CD4-positive, CD25-positive, alpha-beta regulatory T cell (primary cell): ENCODE results near the gene PIEZO2. TPM values are rescaled to one million over a fixed set of nuclear protein-coding genes. Genes with fewer than 3 reads are reported as not detected.
"Not testable (repeated sequence)": the region's sequence is repeated elsewhere in the genome, so short reads cannot be mapped to it uniquely, and the experiment has no call there.

ENCODE experiments used
- ATAC-seq, 2 donors: fragments of 150-1000 bp; cut with Tn5 transposase; one replicate each; pipeline ENCODE4 v1.10.0; 2021; ENCODE audit warnings: low read depth in 2 of 2, moderate number of reproducible peaks in 2 of 2, moderate library complexity in 1 of 2
- DNase-seq, 3 donors: peaks; one replicate each; pipeline versions ENCODE4 v3.0.0 to v3.0.0-alpha.2; 2012 to 2022; ENCODE audit warnings: mixed read lengths in 1 of 3
- H3K27ac ChIP-seq: one replicate; pipeline ENCODE4 v1.7.0; 2013; ENCODE audit warnings: mild to moderate bottlenecking, low read length; ENCODE audit not compliant: insufficient read depth, poor library complexity, severe bottlenecking
- H3K27me3 ChIP-seq: one replicate; pipeline ENCODE4 v1.7.0; 2013; ENCODE audit warnings: low read length; ENCODE audit not compliant: control insufficient read depth, insufficient read depth
- H3K36me3 ChIP-seq: one replicate; pipeline ENCODE4 v1.7.0; 2013; ENCODE audit warnings: mild to moderate bottlenecking, low read length, moderate library complexity; ENCODE audit not compliant: control insufficient read depth, insufficient read depth
- H3K4me1 ChIP-seq: 2 replicates; pipeline ENCODE4 v1.7.0; 2013; ENCODE audit warnings: mild to moderate bottlenecking, low read length; ENCODE audit not compliant: insufficient read depth, control insufficient read depth, poor library complexity, severe bottlenecking
- H3K4me3 ChIP-seq: one replicate; pipeline ENCODE4 v1.7.0; 2013; ENCODE audit warnings: low read depth, mild to moderate bottlenecking, low read length, moderate library complexity
- H3K9me3 ChIP-seq, 2 experiments: 1 replicate in 1 of 2; 2 replicates in 1 of 2; pipeline ENCODE4 v1.7.0; 2013; ENCODE audit warnings: low read length in 2 of 2, mild to moderate bottlenecking in 1 of 2, moderate library complexity in 1 of 2; ENCODE audit not compliant: control insufficient read depth in 2 of 2
- H3K27ac Mint-ChIP-seq, 3 donors: one replicate each; pipeline ENCODE4 v1.8.0; 2020 to 2022; ENCODE audit warnings: mild to moderate bottlenecking in 3 of 3, mixed read lengths in 3 of 3, moderate library complexity in 2 of 3
- H3K27me3 Mint-ChIP-seq: one replicate; pipeline ENCODE4 v1.8.0; 2022; ENCODE audit warnings: mild to moderate bottlenecking, mixed read lengths
- H3K36me3 Mint-ChIP-seq: one replicate; pipeline ENCODE4 v1.8.0; 2020; ENCODE audit warnings: mixed read lengths
- H3K4me1 Mint-ChIP-seq, 4 donors: one replicate each; pipeline ENCODE4 v1.8.0; 2020 to 2022; ENCODE audit warnings: mixed read lengths in 4 of 4, mild to moderate bottlenecking in 1 of 4
- H3K4me3 Mint-ChIP-seq, 4 donors: one replicate each; pipeline ENCODE4 v1.8.0; 2020 to 2022; ENCODE audit warnings: mild to moderate bottlenecking in 4 of 4, mixed read lengths in 4 of 4, moderate library complexity in 3 of 4
- H3K9me3 Mint-ChIP-seq, 7 donors: one replicate each; pipeline ENCODE4 v1.8.0; 2020 to 2022; ENCODE audit warnings: mixed read lengths in 7 of 7, mild to moderate bottlenecking in 3 of 7, moderate library complexity in 2 of 7
- polyA plus RNA-seq, 4 donors: library from polyadenylated mRNA; unstranded; fragments of 300-500 nt; fragmentation: Illumina TruSeq; gene quantifications; one replicate each; pipeline ENCODE4 v1.2.3, GENCODE V29; 2021
- total RNA-seq: library from RNA; stranded (reverse); gene quantifications from one replicate; pipeline ENCODE4 v1.2.3, GENCODE V29; 2022

The PIEZO2 gene
- total and polyA plus RNA-seq, 5 donors from 2014 or later, result not detected

DNA sequence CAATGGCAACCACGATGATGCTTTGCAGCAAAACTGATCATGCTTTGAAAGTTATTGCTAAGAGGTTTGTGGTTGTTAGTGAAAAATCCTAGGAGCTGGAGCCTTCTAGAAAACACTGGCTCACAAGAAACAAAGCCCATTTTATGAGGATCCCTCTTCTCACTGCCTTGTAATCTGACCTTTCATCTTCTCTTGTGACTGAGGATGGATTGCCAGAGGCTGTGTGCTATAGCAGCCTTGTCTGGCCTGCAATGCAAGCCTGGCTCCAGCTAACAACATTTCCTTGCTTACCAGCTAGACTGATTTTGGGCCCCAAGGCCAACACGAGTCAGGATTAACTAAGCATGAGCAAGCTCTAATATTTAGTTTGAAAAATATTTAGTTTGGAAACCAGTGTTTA, 13.1 kb downstream of the PIEZO2 start:
- Histone ChIP-seq H3K4me1 (no peaks in the 10 kb centered on the region), H3K4me3 (no peak overlapping the region), H3K9me3 (no peaks in the 10 kb centered on the region), H3K27me3 (no peaks in the 10 kb centered on the region), H3K27ac (no peak overlapping the region), H3K36me3 (no peaks in the 10 kb centered on the region)
- H3K27ac Mint-ChIP-seq, result no peak overlapping the region
- no peaks in the 10 kb centered on the region for H3K4me1 Mint-ChIP-seq
- H3K9me3 Mint-ChIP-seq, result peaks cover 0 to 3% (median 0%) of the 10 kb centered on the region in 7 donors
- H3K36me3 Mint-ChIP-seq, result no peaks in the 10 kb centered on the region
- peaks cover 4% of the 10 kb centered on the region for H3K27me3 Mint-ChIP-seq
- H3K4me3 Mint-ChIP-seq, result no peak overlapping the region
- DNase-seq (no peak), ATAC-seq (no peak)

DNA sequence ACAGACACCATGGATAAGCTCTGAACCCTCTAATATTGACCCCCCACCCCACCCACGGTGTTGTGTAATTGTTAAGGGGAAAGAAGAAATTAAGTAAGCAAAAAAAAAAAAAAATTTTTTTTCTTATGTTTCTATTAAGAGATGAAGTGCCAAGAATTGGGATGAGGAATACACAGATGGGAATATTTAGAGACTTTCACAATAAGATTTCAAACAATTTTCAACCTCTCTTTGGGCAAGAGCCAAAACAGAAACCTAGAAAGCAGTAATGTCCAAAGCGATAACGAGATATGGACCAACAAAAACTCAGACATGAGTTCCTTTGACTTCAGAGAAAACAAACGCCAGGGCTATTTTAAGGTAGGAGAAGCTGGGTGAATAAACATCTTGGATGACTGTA, 14.4 kb downstream of the PIEZO2 start:
- no peak for ATAC-seq
- peaks cover 0 to 3% (median 0%) of the 10 kb centered on the region in 7 donors for H3K9me3 Mint-ChIP-seq

GRCh38 chr18:11129059-11129458, 20.3 kb downstream of the PIEZO2 start:
- not testable (repeated sequence) for H3K27ac Mint-ChIP-seq, H3K27ac ChIP-seq, H3K4me1 ChIP-seq, H3K9me3 ChIP-seq, H3K4me3 ChIP-seq, H3K4me1 Mint-ChIP-seq, H3K4me3 Mint-ChIP-seq, ATAC-seq, H3K36me3 Mint-ChIP-seq, DNase-seq, H3K27me3 Mint-ChIP-seq, H3K36me3 ChIP-seq, H3K27me3 ChIP-seq
- H3K9me3 Mint-ChIP-seq, result peaks cover 0 to 16% (median 4%) of the 10 kb centered on the region in 7 donors

More for the DNA sequence above, 14.4 kb downstream of the PIEZO2 start:
- H3K36me3 Mint-ChIP-seq, result no peaks in the 10 kb centered on the region
- no peaks in the 10 kb centered on the region for H3K4me1 Mint-ChIP-seq
- H3K27me3 Mint-ChIP-seq, result peaks cover 4% of the 10 kb centered on the region
- Histone ChIP-seq H3K36me3 (no peaks in the 10 kb centered on the region), H3K27ac (no peak overlapping the region), H3K27me3 (no peaks in the 10 kb centered on the region), H3K4me3 (no peak overlapping the region), H3K9me3 (no peaks in the 10 kb centered on the region), H3K4me1 (no peaks in the 10 kb centered on the region)
- no peak overlapping the region for H3K27ac Mint-ChIP-seq
- no peak overlapping the region for H3K4me3 Mint-ChIP-seq
- DNase-seq, result no peak

DNA sequence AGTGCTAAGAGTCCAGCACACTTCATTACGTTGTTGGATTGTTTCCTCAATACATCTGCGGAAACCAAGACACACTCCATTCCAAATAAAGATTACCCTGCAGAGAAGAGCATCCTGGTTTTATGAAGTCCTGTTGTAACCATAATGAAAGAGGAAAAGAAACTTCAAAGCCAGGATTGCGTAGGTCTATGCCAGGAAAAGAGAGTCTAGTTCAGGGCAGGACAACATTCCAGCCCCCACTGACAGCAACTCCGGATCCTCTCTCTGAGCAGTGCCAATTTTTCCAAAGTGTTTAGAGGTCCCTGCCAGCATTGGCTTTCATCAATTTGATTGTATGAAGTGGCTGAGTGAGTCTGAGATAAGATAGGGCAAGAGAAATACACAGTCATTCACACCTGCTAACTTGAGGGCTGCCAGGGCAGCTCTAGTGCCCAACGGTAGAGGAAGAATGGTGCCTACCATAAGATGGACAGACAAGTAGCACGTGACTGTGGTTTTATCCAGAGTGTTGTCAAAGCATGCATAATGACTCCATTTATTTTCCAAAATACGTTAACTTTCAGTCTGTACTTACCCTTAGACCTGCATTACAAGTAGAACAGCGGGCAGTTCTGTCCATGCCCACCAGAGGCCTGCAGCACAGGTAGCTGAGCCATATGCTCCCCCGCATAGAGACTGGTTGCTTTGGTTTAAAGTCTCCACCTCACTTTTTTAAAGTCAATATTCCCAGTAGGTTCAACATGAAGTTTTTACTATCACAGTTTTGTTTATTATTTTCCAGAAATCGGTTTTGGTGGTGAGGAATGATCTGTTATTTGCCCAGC, 23.7 kb downstream of the PIEZO2 start:
- Histone ChIP-seq H3K4me1 (no peaks in the 10 kb centered on the region), H3K27ac (no peak overlapping the region), H3K4me3 (no peak overlapping the region), H3K27me3 (no peaks in the 10 kb centered on the region), H3K9me3 (no peaks in the 10 kb centered on the region), H3K36me3 (no peaks in the 10 kb centered on the region)
- ATAC-seq (no peak), DNase-seq (no peak)
- H3K36me3 Mint-ChIP-seq, result no peaks in the 10 kb centered on the region
- no peak overlapping the region for H3K4me3 Mint-ChIP-seq
- H3K4me1 Mint-ChIP-seq, result peaks cover 0 to 5% (median 0%) of the 10 kb centered on the region in 4 donors
- H3K27me3 Mint-ChIP-seq, result no peaks in the 10 kb centered on the region
- H3K27ac Mint-ChIP-seq, result no peak overlapping the region
- H3K9me3 Mint-ChIP-seq, result peaks cover 0 to 16% (median 2%) of the 10 kb centered on the region in 7 donors

- H3K36me3 ChIP-seq, result no peaks in the 10 kb centered on the region
- no peaks in the 10 kb centered on the region for H3K4me1 ChIP-seq
- Mint-ChIP-seq H3K4me3 (no peak overlapping the region), H3K27me3 (peaks cover 5% of the 10 kb centered on the region), H3K27ac (no peak overlapping the region), H3K4me1 (peaks cover 0 to 5% (median 0%) of the 10 kb centered on the region in 4 donors), H3K36me3 (no peaks in the 10 kb centered on the region), H3K9me3 (peaks cover 0 to 12% (median 2%) of the 10 kb centered on the region in 7 donors)
- H3K27ac ChIP-seq, result no peak overlapping the region
- no peak overlapping the region for H3K4me3 ChIP-seq
- H3K9me3 ChIP-seq, result no peaks in the 10 kb centered on the region
- H3K27me3 ChIP-seq, result no peaks in the 10 kb centered on the region
- no peak for ATAC-seq
- no peak for DNase-seq
These were observed 25.3 kb downstream of the PIEZO2 start for GRCh38 chr18:11124054-11124453.

GRCh38 chr18:11121443-11121849, 27.9 kb downstream of the PIEZO2 start:
- ATAC-seq, result no peak
- H3K27ac Mint-ChIP-seq, result no peak overlapping the region

GRCh38 chr18:11119959-11120587, 29.3 kb downstream of the PIEZO2 start:
- Mint-ChIP-seq H3K9me3 (no peaks in the 10 kb centered on the region), H3K27me3 (peaks cover 5% of the 10 kb centered on the region), H3K4me3 (no peak overlapping the region), H3K27ac (no peak overlapping the region), H3K36me3 (no peaks in the 10 kb centered on the region), H3K4me1 (peaks cover 0 to 5% (median 0%) of the 10 kb centered on the region in 4 donors)
- Histone ChIP-seq H3K9me3 (no peaks in the 10 kb centered on the region), H3K4me1 (no peaks in the 10 kb centered on the region), H3K27ac (no peak overlapping the region), H3K27me3 (no peaks in the 10 kb centered on the region), H3K36me3 (no peaks in the 10 kb centered on the region), H3K4me3 (no peak overlapping the region)
- DNase-seq, result no peak
- ATAC-seq, result no peak

More at GRCh38 chr18:11121443-11121849, 27.9 kb downstream of the PIEZO2 start:
- Histone ChIP-seq H3K4me3 (no peak overlapping the region), H3K27me3 (no peaks in the 10 kb centered on the region), H3K9me3 (no peaks in the 10 kb centered on the region), H3K4me1 (no peaks in the 10 kb centered on the region), H3K36me3 (no peaks in the 10 kb centered on the region), H3K27ac (no peak overlapping the region)
- Mint-ChIP-seq H3K27me3 (peaks cover 5% of the 10 kb centered on the region), H3K9me3 (peaks cover 0 to 2% (median 0%) of the 10 kb centered on the region in 7 donors), H3K36me3 (no peaks in the 10 kb centered on the region), H3K4me3 (no peak overlapping the region), H3K4me1 (peaks cover 0 to 5% (median 0%) of the 10 kb centered on the region in 4 donors)
- DNase-seq, result no peak
